ENCODE data around the gene TBC1D22A.

The TBC1D22A gene

DNA sequence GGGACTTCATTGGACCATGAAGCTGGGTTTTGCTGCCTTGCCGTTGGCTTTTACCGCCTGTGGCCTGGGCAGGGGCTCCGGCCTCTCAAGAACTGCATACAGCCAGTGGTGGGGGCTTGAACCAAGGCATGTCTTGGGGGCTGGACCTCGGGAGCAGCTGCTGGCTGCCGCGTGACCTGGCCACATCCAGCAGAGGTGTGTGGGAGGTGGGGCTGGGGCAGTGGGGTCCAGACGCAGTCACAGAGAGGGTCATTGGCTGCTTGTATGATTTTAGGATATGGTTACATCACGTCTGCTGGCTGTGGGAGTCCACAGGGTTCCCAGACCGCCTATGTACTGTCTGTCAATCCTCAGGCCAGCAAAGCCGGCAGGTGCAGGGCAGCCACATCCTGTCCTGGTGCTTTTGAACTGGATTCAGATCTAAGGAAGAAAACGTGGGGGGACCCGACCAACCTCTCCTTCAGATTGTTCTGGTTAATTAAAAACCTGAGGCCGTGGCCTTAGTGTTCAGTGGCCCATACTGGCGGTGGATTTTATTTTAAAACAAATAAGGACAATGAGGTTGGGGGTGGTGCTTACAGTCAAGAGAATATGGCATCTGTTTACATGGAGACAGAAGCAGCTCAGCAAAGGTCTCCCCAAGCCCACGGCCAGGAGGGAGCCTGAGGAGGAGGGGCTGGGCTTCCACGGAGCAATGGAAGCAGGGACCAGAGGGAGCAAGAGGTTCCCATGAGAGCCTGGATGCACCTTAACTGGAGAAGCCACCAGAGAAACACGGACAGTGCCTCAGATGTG lies 426.0 kb downstream of the TBC1D22A start:
- no peak for DNase-seq (ENCODE audit: low read depth in 2 of 2)

- no peak for DNase-seq (ENCODE audit: low read depth in 2 of 2)
Observed at GRCh38 chr22:47189056-47189916, 426.8 kb downstream of the TBC1D22A start.

DNA sequence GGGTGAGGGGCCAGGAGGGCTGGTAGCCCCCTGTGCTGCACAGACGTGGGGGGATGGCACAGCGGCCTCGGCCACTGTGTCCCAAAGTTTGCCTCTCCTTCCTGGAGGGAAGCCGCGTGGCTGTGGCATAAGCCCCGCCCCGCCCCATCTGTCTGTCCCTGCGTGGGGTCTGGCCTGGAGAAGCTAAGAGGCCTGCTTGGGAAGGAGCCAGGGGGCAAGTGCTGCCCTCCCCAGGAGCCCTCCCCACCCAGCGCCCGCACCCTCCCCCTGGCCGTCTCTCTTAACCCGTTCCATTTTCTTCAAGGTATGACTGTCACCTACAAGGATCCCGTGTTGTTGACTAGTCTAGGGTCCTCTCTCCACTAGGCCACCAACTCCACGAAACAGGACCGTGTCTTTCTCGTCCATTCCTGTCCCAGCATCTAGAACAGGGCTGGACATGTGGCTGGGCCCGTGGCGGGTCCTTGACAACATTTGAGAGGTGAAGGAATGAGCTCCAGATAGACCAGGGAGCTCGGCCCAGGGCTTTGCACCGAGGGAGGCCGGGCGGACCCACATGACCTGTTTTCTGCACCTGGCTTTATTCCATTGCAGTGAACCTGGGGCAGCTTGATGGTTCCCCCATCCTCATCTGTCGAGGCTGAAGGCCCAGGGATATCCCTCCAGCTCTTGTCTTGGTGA lies 428.0 kb downstream of the TBC1D22A start:
- DNase-seq (ENCODE audit: low read depth in 2 of 2): no peak

GRCh38 chr22:47190957-47191670 lies 428.7 kb downstream of the TBC1D22A start:
- no peak for DNase-seq (ENCODE audit: low read depth in 2 of 2)

- no peak for DNase-seq (ENCODE audit: low read depth in 2 of 2)
Observed at GRCh38 chr22:47191671-47192650, 429.5 kb downstream of the TBC1D22A start.

DNA sequence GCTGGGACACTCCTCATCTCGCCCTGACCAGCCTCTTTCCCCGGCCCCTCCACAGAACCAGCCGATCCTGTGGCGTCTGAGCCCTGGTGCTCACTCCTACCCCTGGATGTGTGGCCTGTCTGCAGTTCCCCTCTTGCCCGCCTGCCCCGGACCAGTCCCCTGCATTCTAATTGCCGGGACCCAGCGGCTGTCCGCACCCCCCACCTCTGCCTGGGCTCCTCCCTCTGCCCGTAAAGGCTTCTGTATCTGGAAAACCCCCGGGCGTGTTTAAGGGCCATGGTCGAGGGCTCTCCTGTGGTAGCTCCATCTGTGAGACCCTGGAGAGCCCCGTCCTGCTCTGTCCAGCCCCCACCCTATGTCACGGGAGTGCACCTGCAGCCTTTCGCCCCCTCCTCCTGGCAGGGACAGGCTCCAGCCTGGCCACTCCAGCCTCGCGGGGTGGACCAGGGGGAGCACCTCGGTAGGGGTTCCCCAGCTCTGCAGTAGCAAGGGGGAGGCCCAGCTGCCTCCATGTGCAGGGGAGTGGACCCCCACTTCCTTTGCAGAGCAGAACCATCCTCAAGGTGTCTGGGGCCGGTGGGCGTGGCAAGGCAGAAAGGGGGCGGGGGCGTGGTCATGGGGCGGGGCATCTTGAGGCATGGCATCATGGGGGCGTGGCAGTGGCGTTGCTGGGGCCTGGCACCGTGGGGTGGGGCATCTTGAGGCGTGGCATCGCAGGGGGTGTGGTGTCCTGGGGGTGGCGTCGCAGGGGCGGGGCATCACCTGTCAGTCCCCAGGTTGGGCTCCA lies 430.4 kb downstream of the TBC1D22A start:
- peak in 1 of 2 donors; percentile 8 for DNase-seq (ENCODE audit: low read depth in 2 of 2)

GRCh38 chr22:47193606-47194329 lies 431.3 kb downstream of the TBC1D22A start:
- DNase-seq (ENCODE audit: low read depth in 2 of 2): no peak

DNA sequence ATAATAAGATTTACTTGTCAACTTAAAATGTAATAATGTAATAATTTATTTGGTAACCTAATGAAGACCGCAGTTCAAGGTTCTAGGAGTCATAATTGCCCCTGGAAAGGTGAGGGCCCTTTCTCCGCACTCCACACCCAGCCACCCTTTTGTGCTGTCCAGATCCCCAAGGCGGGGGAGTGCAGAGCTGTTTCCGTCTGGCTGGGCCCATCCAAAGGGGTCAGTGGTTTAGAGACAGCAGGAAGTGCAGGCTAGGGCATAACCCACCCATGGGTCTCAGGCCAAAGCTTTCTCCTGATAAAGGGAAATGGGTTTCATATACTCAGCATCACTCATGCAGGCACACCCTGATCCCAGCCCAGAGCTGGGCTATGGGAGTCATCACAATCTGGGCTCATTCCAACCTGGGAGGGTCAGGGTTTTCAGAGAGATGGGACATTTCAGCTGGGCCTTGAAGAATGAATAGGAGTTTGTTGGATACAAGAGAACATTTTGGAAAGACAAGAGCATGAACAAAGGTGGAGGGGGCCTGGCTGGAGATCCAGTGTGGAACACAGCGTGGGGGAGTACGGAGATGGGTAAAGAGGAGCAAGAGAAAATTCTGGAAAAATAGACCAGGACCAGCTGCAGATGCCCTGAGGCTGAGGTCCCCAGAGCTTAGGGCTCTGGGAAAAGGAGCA lies 432.2 kb downstream of the TBC1D22A start:
- no peak for DNase-seq (ENCODE audit: low read depth in 2 of 2)

- DNase-seq (ENCODE audit: low read depth in 2 of 2): no peak
Observed at GRCh38 chr22:47195156-47195483, 432.7 kb downstream of the TBC1D22A start.

DNA sequence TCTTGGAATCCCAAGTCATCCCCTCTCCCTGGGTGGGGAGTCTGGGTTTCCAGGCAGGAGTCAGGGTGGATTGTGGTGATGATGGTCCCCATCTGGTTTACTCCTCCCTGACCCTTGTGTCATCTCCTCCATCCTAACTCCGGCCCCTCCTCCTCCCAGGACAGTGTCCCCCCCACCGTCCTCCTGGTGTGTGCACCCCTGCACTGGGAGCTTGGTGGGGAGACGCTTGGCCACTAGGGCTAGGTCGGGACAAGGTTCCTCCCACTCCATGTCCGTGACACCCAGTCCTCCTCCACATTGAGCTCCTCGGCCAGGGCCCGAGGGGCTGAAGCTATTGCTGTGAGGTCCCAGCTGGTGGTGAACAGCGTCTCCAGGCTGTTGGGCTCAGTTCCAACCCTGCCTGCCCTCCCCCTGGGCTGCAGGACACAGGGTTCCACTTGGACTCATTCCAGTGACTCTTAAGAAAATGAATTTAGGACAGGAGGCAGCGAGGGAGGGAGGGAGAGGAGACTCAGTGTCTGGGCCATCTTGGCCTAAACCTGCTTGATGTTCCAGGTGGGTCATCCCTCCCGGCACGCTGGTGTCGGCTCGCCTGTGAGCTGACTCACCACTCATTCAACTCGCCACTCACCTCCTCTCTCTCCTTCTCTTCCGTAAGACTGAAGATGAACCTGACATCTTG lies 433.2 kb downstream of the TBC1D22A start:
- DNase-seq (ENCODE audit: low read depth in 2 of 2): no peak

- DNase-seq (ENCODE audit: low read depth in 2 of 2): no peak
Observed at GRCh38 chr22:47196166-47196849, 433.9 kb downstream of the TBC1D22A start.

DNA sequence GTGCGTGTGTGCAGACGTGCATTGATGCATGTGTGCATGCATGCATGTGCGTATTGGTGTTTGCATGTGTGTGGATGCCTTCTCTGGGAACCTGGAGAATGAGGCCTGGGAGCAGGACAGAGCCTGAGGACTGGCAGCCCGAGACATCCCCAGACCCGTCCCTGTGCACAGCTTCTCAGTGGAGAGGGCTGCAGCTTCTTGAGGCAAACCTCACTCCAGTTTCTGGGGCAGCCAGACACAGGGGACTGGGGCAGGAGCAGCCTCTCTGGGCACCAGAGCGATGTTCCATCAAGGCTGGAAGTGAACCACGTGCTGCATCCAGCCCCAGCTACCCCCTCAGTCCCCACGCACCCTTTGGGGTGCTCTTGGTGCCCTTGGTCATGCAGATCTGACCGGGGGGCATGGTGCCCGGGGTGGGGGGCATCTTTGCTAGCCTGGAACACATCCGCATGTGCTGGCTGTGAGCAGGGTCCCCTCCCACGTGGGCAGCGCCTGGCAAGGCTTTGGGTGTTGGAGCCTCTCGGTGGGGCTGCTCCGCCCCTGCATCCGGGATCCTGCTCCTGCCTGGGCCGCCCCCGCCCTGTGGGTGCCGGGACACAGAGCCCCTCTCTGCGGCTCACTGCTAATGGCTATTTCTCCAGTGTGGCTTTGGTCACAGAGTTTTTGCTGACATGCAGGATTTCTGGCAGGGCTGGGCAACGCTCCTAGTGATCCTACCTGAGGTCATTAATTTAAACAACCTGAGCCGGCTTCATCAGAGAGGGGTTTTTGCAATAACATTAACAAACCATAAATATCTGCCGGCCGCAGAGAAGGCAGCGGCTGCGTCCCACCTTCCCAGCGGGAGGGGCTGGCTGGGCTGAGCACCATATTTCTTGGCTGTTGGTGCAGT lies 434.7 kb downstream of the TBC1D22A start:
- no peak for DNase-seq (ENCODE audit: low read depth in 2 of 2)

GRCh38 chr22:47197773-47198500 lies 435.5 kb downstream of the TBC1D22A start:
- no peak for DNase-seq (ENCODE audit: low read depth in 2 of 2)

DNA sequence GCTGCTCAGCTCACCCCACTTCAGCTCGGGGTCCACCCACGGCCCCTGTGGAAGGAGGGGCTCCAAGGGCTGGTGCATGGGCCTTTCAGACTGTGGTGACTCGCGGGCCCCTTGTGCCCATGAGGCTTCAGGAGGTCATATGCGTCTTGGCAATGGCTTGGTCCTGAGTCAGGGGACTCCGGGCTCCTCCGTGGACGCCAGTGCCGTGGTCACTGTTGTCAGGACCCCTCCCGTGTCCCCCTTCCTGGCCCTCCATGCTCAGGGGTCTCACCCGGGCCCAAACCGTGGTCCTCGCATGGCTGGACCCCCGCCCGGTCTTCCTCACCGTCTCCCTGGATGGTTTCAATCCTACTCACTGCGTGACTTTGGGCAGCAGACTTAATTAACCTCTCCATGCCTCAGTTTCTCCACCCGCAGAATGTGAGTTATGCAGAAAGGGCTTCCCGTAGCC lies 436.4 kb downstream of the TBC1D22A start:
- no peak for DNase-seq (ENCODE audit: low read depth in 2 of 2)

- DNase-seq (ENCODE audit: low read depth in 2 of 2): no peak
Observed at GRCh38 chr22:47199261-47199978, 437.0 kb downstream of the TBC1D22A start.

Measured in stimulated activated CD8-positive, alpha-beta memory T cell treated with anti-CD3 and anti-CD28 coated beads, Interleukin-15, amount 100 ng/mL, for 48 hours (primary cell).